OCI-LY7 (cell line): Measurements from ENCODE around the gene ADPGK. TPM values are rescaled to one million over a fixed set of nuclear protein-coding genes. Genes with fewer than 3 reads are reported as not detected.

Experiments used
- BruUV-seq: library from RNA; stranded (reverse); fragments of 400-500 nt; replicated peaks from 2 replicates; lab custom pipeline; 2021; lab: Mats Ljungman, UMichigan
- CTCF ChIA-PET: fragments of 300-600 bp; sonication (Branson Sonifier 250); formaldehyde crosslinking; loops from one replicate; lab custom pipeline; 2022; ENCODE audit warnings: antibody characterized with exemption; ENCODE audit not compliant: unreplicated experiment; lab: Charles Lee
- POLR2A ChIA-PET: fragments of 300-600 bp; sonication (Branson Sonifier 250); formaldehyde crosslinking; loops from one replicate; lab custom pipeline; 2022; ENCODE audit warnings: antibody characterized with exemption; lab: Charles Lee
- DNase-seq: peaks from one replicate; pipeline ENCODE4 v3.0.0-alpha.2; 2015; ENCODE audit warnings: low spot score
- H2AFZ ChIP-seq: fragments of 200-600 bp; sonication (generic), shearing (Covaris generic); 2 replicates; pipeline ENCODE4 v1.6.1; 2014; ENCODE audit warnings: mild to moderate bottlenecking, antibody characterized with exemption, low read length, moderate library complexity
- H3K27ac ChIP-seq: fragments of 200-600 bp; sonication (generic); 2 replicates; pipeline ENCODE4 v1.5.1; 2014; ENCODE audit warnings: mixed run types, low read depth, mild to moderate bottlenecking, moderate library complexity, low read length, inconsistent platforms; ENCODE audit not compliant: poor library complexity, severe bottlenecking
- H3K36me3 ChIP-seq: fragments of 200-600 bp; sonication (generic); 2 replicates; pipeline ENCODE4 v1.6.1; 2014; ENCODE audit warnings: mild to moderate bottlenecking, antibody characterized with exemption, low read length, moderate library complexity, mixed read lengths; ENCODE audit not compliant: insufficient read depth
- H3K4me1 ChIP-seq: fragments of 200-600 bp; sonication (generic); 2 replicates; pipeline ENCODE4 v1.5.1; 2014; ENCODE audit warnings: mild to moderate bottlenecking, low read length; ENCODE audit not compliant: insufficient read depth, poor library complexity, severe bottlenecking
- H3K4me2 ChIP-seq: fragments of 200-600 bp; sonication (generic); 2 replicates; pipeline ENCODE4 v1.6.1; 2014; ENCODE audit warnings: mild to moderate bottlenecking, low read length
- H3K4me3 ChIP-seq: fragments of 200-600 bp; sonication (generic); 2 replicates; pipeline ENCODE4 v1.5.1; 2014; ENCODE audit warnings: mild to moderate bottlenecking, low read depth, low read length; ENCODE audit not compliant: poor library complexity, severe bottlenecking
- H3K79me2 ChIP-seq: fragments of 200-600 bp; sonication (generic); 2 replicates; pipeline ENCODE4 v1.6.1; 2016; ENCODE audit warnings: low read depth, mild to moderate bottlenecking, low read length, moderate library complexity, mixed read lengths; ENCODE audit not compliant: insufficient read depth
- H3K9me2 ChIP-seq: fragments of 200-600 bp; sonication (generic); 2 replicates; pipeline ENCODE4 v1.6.1; 2016; ENCODE audit warnings: mild to moderate bottlenecking, low read length, mixed read lengths; ENCODE audit not compliant: insufficient read depth
- H3K9me3 ChIP-seq: fragments of 200-600 bp; sonication (generic); 2 replicates; pipeline ENCODE4 v1.6.1; 2014; ENCODE audit warnings: mild to moderate bottlenecking, mixed run types, low read length, mixed read lengths
- H4K20me1 ChIP-seq: fragments of 200-600 bp; sonication (generic); 2 replicates; pipeline ENCODE4 v1.6.1; 2014; ENCODE audit warnings: mild to moderate bottlenecking, antibody characterized with exemption, low read length, moderate library complexity, mixed read lengths; ENCODE audit not compliant: insufficient read depth
- CTCF ChIP-seq: fragments of 200-600 bp; sonication (generic); conservative IDR thresholded peaks from 2 replicates; pipeline ENCODE4 v1.5.1; 2014; ENCODE audit warnings: mild to moderate bottlenecking, antibody characterized with exemption, low read length, moderate library complexity, mixed read lengths
- EZH2phosphoT487 ChIP-seq: fragments of 200-600 bp; sonication (generic); IDR thresholded peaks from 2 replicates; pipeline ENCODE4 v1.6.1; 2018; ENCODE audit warnings: low read depth, borderline replicate concordance, mild to moderate bottlenecking, mixed run types, antibody characterized with exemption, low read length, moderate library complexity, mixed read lengths
- intact Hi-C: fragments of 100-400 bp; cut with micrococcal nuclease; formaldehyde crosslinking; loops from one replicate; pipeline ENCODE4 v1.10.0; 2022; ENCODE audit not compliant: unreplicated experiment
- total RNA-seq, 2 experiments: library from RNA; depleted of rRNA in 1 of 2; stranded (reverse); fragments of >200 nt in 1 of 2; shearing (Covaris generic) in 1 of 2; gene quantifications; 2 replicates each; pipeline ENCODE4 v1.2.3, GENCODE V29; 2014 to 2022

ADPGK gene
- total RNA-seq, 2 experiments from 2014 or later = 74.9 to 86.8 TPM

- no peak for TF ChIP-seq EZH2phosphoT487
- no peak for TF ChIP-seq CTCF
- no TSS peak for BruUV-seq
- H3K4me2 ChIP-seq = no peak overlapping the region
- no peak overlapping the region for H2AFZ ChIP-seq
- ChIA-PET POLR2A (interaction anchor here (0.6 kb wide), 1 partner anchor 28 kb away, joined by 3 read pairs; no protein-coding TSS in a partner anchor), CTCF (no interaction called here)
- intact Hi-C loops = no loop called here
- H3K79me2 ChIP-seq = no peaks in the 10 kb centered on the region
- no peak overlapping the region for H3K4me3 ChIP-seq
- no peaks in the 10 kb centered on the region for H4K20me1 ChIP-seq
- H3K9me3 ChIP-seq = no peaks in the 10 kb centered on the region
- no peak for DNase-seq
- 0 out of 2 replicates have a peak, but pooled peaks cover under 1% of the 10 kb centered on the region for H3K36me3 ChIP-seq
- H3K9me2 ChIP-seq = no peaks in the 10 kb centered on the region
- H3K27ac ChIP-seq = no peak overlapping the region
- no peaks in the 10 kb centered on the region for H3K4me1 ChIP-seq
Measured at GRCh38 chr15:72706266-72706665, 77.3 kb downstream of the ADPGK start.

Other genes starting within 250 kb of the ADPGK start
- not detected in 2 replicates for gene GOLGA6B, start 129.1 kb downstream of the ADPGK start, total RNA-seq (2014; rRNA removed; shearing (Covaris generic))
- 0.53 TPM in 1 of 2 replicates, not detected in the other for gene GOLGA6B, start 129.1 kb downstream of the ADPGK start, total RNA-seq (2022)
- gene HIGD2B, start 97.6 kb downstream of the ADPGK start, total RNA-seq (2014; rRNA removed; shearing (Covaris generic)) = 0.22 and 1.5 TPM in 2 replicates
- 0.33 TPM in 1 of 2 replicates, not detected in the other for gene HIGD2B, start 97.6 kb downstream of the ADPGK start, total RNA-seq (2022)
- 21.4 and 29.7 TPM in 2 replicates for gene BBS4, start 97.6 kb downstream of the ADPGK start, total RNA-seq (2014; rRNA removed; shearing (Covaris generic))
- gene BBS4, start 97.6 kb downstream of the ADPGK start, total RNA-seq (2022) = 19.7 and 29.3 TPM in 2 replicates